ENCODE measurements around the gene CTU2. TPM values are rescaled to one million over a fixed set of nuclear protein-coding genes. Genes with fewer than 3 reads are reported as not detected.

Gene CTU2
- total and polyA plus RNA-seq, 9 of the 15 experiments (the other 6 are each of a cell fraction or from before 2014, with no cell fraction given) = 1.3 to 105 (median 23.2) TPM

- TF ChIP-seq FOXA1 (IDR thresholded peaks at IDR 0.05; ENCODE audit: borderline replicate concordance) (no peak), ILK (tag; IDR thresholded peaks at IDR 0.05; ENCODE audit: borderline replicate concordance, low read depth) (no peak), SAP30 (IDR thresholded peaks at IDR 0.05; ENCODE audit: borderline replicate concordance, insufficient read depth, low read depth, low read length, poor library complexity, severe bottlenecking) (no peak), HCFC1 (IDR thresholded peaks at IDR 0.05; ENCODE audit: low read depth, low read length) (no peak), HMGXB4 (CRISPR knock-in tag; IDR thresholded peaks at IDR 0.05) (0 out of 2 replicates have a peak, but pooled peaks have one; percentile 29), PHF21A (IDR thresholded peaks at IDR 0.05; ENCODE audit: borderline replicate concordance, low read depth) (no peak), ZEB2 (IDR thresholded peaks at IDR 0.05) (peak; percentile 79), CHCHD3 (CRISPR knock-in tag; IDR thresholded peaks at IDR 0.05) (no peak), ZNF395 (CRISPR knock-in tag; IDR thresholded peaks at IDR 0.05) (no peak), ZNF23 (CRISPR knock-in tag; IDR thresholded peaks at IDR 0.05) (no peak), HNRNPLL (IDR thresholded peaks at IDR 0.05; ENCODE audit: low read depth, low read length, poor library complexity, severe bottlenecking) (no peak), DACH1 (IDR thresholded peaks at IDR 0.05; ENCODE audit: partially characterized antibody) (no peak), HINFP (tag; conservative IDR thresholded peaks at IDR 0.05; ENCODE audit: low read depth) (no peak), NRF1 (conservative IDR thresholded peaks at IDR 0.05 in 1 of 2, IDR thresholded peaks at IDR 0.05 in 1 of 2) (peak; percentile 84 to 85), HOXB6 (CRISPR knock-in tag; IDR thresholded peaks at IDR 0.05; ENCODE audit: borderline replicate concordance) (no peak), CBFB (CRISPR knock-in tag; IDR thresholded peaks at IDR 0.05) (no peak; the same call in 1 of the 2 replicates), CBX5 (IDR thresholded peaks at IDR 0.05; ENCODE audit: borderline replicate concordance, low read depth) (no peak)
- TF ChIP-seq, protein P1, sequence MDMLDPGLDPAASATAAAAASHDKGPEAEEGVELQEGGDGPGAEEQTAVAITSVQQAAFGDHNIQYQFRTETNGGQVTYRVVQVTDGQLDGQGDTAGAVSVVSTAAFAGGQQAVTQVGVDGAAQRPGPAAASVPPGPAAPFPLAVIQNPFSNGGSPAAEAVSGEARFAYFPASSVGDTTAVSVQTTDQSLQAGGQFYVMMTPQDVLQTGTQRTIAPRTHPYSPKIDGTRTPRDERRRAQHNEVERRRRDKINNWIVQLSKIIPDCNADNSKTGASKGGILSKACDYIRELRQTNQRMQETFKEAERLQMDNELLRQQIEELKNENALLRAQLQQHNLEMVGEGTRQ (CRISPR knock-in tag; IDR thresholded peaks at IDR 0.05) = no peak
- TF ChIP-seq, protein P2, sequence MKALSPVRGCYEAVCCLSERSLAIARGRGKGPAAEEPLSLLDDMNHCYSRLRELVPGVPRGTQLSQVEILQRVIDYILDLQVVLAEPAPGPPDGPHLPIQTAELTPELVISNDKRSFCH (CRISPR knock-in tag; IDR thresholded peaks at IDR 0.05) = no peak
- TF ChIP-seq, protein P2 (tag; IDR thresholded peaks at IDR 0.05) = 0 out of 2 replicates have a peak, but pooled peaks have one; percentile 22
- TF ChIP-seq, protein P3, sequence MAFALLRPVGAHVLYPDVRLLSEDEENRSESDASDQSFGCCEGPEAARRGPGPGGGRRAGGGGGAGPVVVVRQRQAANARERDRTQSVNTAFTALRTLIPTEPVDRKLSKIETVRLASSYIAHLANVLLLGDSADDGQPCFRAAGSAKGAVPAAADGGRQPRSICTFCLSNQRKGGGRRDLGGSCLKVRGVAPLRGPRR (CRISPR knock-in tag; IDR thresholded peaks at IDR 0.05) = no peak
Measured at GRCh38 chr16:88686439-88687253, 19.7 kb upstream of the CTU2 start, which contains the start of gene SNAI3 (continued).
